HPDE6-E6E7 (cell line): ENCODE measurements around the gene SLC25A13.
"Not testable (repeated sequence)": the region's sequence is repeated elsewhere in the genome, so short reads cannot be mapped to it uniquely, and the experiment has no call there.

Experiments used
- DNase-seq: peaks from one replicate; pipeline ENCODE4 v3.0.0; 2011; ENCODE audit warnings: missing footprints; ENCODE audit errors: extremely low spot score

The SLC25A13 gene

GRCh38 chr7:96299496-96299895, 22.4 kb downstream of the SLC25A13 start:
- DNase-seq: no peak

GRCh38 chr7:96297876-96298275, 24.0 kb downstream of the SLC25A13 start:
- no peak for DNase-seq

- DNase-seq: not testable (repeated sequence)
Measured at GRCh38 chr7:96297446-96297845, 24.5 kb downstream of the SLC25A13 start.

GRCh38 chr7:96293911-96294310, 28.0 kb downstream of the SLC25A13 start:
- not testable (repeated sequence) for DNase-seq

- no peak for DNase-seq
Measured at GRCh38 chr7:96287559-96287958, 34.3 kb downstream of the SLC25A13 start.

GRCh38 chr7:96287132-96287531, 34.8 kb downstream of the SLC25A13 start:
- no peak for DNase-seq

- DNase-seq: no peak
Measured at GRCh38 chr7:96285579-96285978, 36.3 kb downstream of the SLC25A13 start.

GRCh38 chr7:96284835-96285234, 37.1 kb downstream of the SLC25A13 start:
- no peak for DNase-seq

- no peak for DNase-seq
Measured at GRCh38 chr7:96284240-96284639, 37.7 kb downstream of the SLC25A13 start.

GRCh38 chr7:96282835-96283234, 39.1 kb downstream of the SLC25A13 start:
- no peak for DNase-seq

GRCh38 chr7:96277921-96278320, 44.0 kb downstream of the SLC25A13 start:
- no peak for DNase-seq

- DNase-seq: no peak
Measured at GRCh38 chr7:96276019-96276418, 45.9 kb downstream of the SLC25A13 start.

- no peak for DNase-seq
Measured at GRCh38 chr7:96273716-96274115, 48.2 kb downstream of the SLC25A13 start.

- no peak for DNase-seq
Measured at GRCh38 chr7:96269246-96269994, 52.5 kb downstream of the SLC25A13 start.

- DNase-seq: no peak
Measured at GRCh38 chr7:96266580-96266979, 55.3 kb downstream of the SLC25A13 start.

GRCh38 chr7:96266015-96266414, 55.9 kb downstream of the SLC25A13 start:
- DNase-seq: no peak

GRCh38 chr7:96253964-96254363, 67.9 kb downstream of the SLC25A13 start:
- no peak for DNase-seq

- no peak for DNase-seq
Measured at GRCh38 chr7:96253441-96253840, 68.5 kb downstream of the SLC25A13 start.

- no peak for DNase-seq
Measured at GRCh38 chr7:96250776-96251361, 71.0 kb downstream of the SLC25A13 start.

- no peak for DNase-seq
Measured at GRCh38 chr7:96248405-96248804, 73.5 kb downstream of the SLC25A13 start.

- DNase-seq: no peak
Measured at GRCh38 chr7:96246919-96247318, 75.0 kb downstream of the SLC25A13 start.

GRCh38 chr7:96244992-96245292, 77.0 kb downstream of the SLC25A13 start:
- no peak for DNase-seq

GRCh38 chr7:96244244-96244991, 77.5 kb downstream of the SLC25A13 start:
- DNase-seq: no peak
